Measurements from ENCODE around the gene LMX1A. TPM values are rescaled to one million over a fixed set of nuclear protein-coding genes. Genes with fewer than 3 reads are reported as not detected.

LMX1A gene
- total RNA-seq, 1 donor from 2014 or later: not detected

DNA sequence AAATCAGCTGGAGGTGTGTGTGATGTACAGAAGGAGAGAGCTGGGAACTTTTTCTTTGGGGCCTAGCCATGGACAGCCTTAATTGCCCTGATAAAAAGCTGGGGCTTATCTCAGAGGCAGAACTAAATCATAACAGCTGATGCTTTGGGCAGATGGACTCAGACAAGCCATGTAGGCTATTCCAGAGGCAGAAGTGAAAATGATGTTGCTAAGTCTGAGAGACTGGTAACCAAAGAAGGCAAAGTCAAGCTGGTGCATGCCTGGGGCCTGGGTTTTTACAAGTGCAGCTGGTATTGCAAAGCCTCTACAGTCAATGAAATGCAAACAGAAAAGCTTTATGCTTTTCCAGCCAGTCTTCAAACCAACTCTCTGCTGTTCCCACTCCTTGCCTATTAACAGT, 39.0 kb upstream of the LMX1A start:
- DNase-seq (ENCODE audit: low spot score, unreplicated experiment): no peak
- H3K36me3 Mint-ChIP-seq (ENCODE audit: insufficient read depth): no peaks in the 10 kb centered on the region
- H3K9me3 Mint-ChIP-seq (ENCODE audit: low read depth): no peaks in the 10 kb centered on the region

GRCh38 chr1:165392634-165393571, 36.4 kb upstream of the LMX1A start:
- Mint-ChIP-seq H3K9me3 (ENCODE audit: low read depth) (no peaks in the 10 kb centered on the region), H3K27me3 (peaks cover 50% of the 10 kb centered on the region), H3K4me3 (ENCODE audit: low read depth) (peak overlapping the region; percentile 54), H3K4me1 (ENCODE audit: low read depth) (peaks cover 7% of the 10 kb centered on the region), H3K27ac (no peak overlapping the region), H3K36me3 (ENCODE audit: insufficient read depth) (no peaks in the 10 kb centered on the region)
- DNase-seq (ENCODE audit: low spot score, unreplicated experiment): peak; percentile 63
- TF ChIP-seq, protein P1, sequence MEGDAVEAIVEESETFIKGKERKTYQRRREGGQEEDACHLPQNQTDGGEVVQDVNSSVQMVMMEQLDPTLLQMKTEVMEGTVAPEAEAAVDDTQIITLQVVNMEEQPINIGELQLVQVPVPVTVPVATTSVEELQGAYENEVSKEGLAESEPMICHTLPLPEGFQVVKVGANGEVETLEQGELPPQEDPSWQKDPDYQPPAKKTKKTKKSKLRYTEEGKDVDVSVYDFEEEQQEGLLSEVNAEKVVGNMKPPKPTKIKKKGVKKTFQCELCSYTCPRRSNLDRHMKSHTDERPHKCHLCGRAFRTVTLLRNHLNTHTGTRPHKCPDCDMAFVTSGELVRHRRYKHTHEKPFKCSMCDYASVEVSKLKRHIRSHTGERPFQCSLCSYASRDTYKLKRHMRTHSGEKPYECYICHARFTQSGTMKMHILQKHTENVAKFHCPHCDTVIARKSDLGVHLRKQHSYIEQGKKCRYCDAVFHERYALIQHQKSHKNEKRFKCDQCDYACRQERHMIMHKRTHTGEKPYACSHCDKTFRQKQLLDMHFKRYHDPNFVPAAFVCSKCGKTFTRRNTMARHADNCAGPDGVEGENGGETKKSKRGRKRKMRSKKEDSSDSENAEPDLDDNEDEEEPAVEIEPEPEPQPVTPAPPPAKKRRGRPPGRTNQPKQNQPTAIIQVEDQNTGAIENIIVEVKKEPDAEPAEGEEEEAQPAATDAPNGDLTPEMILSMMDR (IDR thresholded peaks at IDR 0.05; ENCODE audit: unreplicated experiment): peak; percentile 97

More for the DNA sequence above, 39.0 kb upstream of the LMX1A start:
- no peak overlapping the region for H3K4me3 Mint-ChIP-seq (ENCODE audit: low read depth)
- H3K27me3 Mint-ChIP-seq: peaks cover 40% of the 10 kb centered on the region
- H3K4me1 Mint-ChIP-seq (ENCODE audit: low read depth): peaks cover 11% of the 10 kb centered on the region
- TF ChIP-seq, protein P1 (IDR thresholded peaks at IDR 0.05; ENCODE audit: unreplicated experiment): no peak
- H3K27ac Mint-ChIP-seq: no peak overlapping the region

GRCh38 chr1:165389609-165390008, 33.1 kb upstream of the LMX1A start:
- Mint-ChIP-seq H3K9me3 (ENCODE audit: low read depth) (no peaks in the 10 kb centered on the region), H3K4me1 (ENCODE audit: low read depth) (peaks cover 6% of the 10 kb centered on the region), H3K27ac (no peak overlapping the region), H3K27me3 (peaks cover 63% of the 10 kb centered on the region), H3K4me3 (ENCODE audit: low read depth) (no peak overlapping the region), H3K36me3 (ENCODE audit: insufficient read depth) (no peaks in the 10 kb centered on the region)
- DNase-seq (ENCODE audit: low spot score, unreplicated experiment): no peak
- TF ChIP-seq, protein P1 (IDR thresholded peaks at IDR 0.05; ENCODE audit: unreplicated experiment): no peak

DNA sequence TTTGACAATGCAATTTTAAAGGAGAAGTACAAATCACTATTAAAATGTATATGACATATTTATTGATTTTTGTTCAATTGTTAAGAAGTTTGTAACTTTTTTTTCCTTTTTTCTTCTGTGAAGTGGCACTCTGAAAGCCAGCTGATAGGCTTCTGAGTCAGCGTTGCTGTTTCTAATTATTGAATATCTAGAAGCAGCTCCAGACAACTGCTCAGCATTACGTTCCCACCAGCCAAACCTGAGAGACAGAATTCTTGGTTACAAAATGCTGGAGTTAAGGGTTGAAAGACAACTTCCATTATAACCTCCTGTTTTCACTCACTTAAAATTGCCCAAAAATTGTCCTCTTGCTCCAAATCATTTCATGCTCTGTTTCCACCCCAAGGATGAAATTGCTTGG, 31.4 kb upstream of the LMX1A start:
- H3K27ac Mint-ChIP-seq: no peak overlapping the region
- peaks cover 62% of the 10 kb centered on the region for H3K27me3 Mint-ChIP-seq
- H3K36me3 Mint-ChIP-seq (ENCODE audit: insufficient read depth): no peaks in the 10 kb centered on the region
- DNase-seq (ENCODE audit: low spot score, unreplicated experiment): no peak
- H3K4me1 Mint-ChIP-seq (ENCODE audit: low read depth): peaks cover under 1% of the 10 kb centered on the region
- no peaks in the 10 kb centered on the region for H3K9me3 Mint-ChIP-seq (ENCODE audit: low read depth)
- TF ChIP-seq, protein P1 (IDR thresholded peaks at IDR 0.05; ENCODE audit: unreplicated experiment): no peak
- H3K4me3 Mint-ChIP-seq (ENCODE audit: low read depth): no peak overlapping the region

- peaks cover 60% of the 10 kb centered on the region for H3K27me3 Mint-ChIP-seq
Observed at GRCh38 chr1:165387505-165387904, 31.0 kb upstream of the LMX1A start.

More at GRCh38 chr1:165387505-165387904, 31.0 kb upstream of the LMX1A start:
- Mint-ChIP-seq H3K4me3 (ENCODE audit: low read depth) (no peak overlapping the region), H3K36me3 (ENCODE audit: insufficient read depth) (no peaks in the 10 kb centered on the region), H3K4me1 (ENCODE audit: low read depth) (no peaks in the 10 kb centered on the region), H3K27ac (no peak overlapping the region), H3K9me3 (ENCODE audit: low read depth) (no peaks in the 10 kb centered on the region)
- DNase-seq (ENCODE audit: low spot score, unreplicated experiment): no peak
- TF ChIP-seq, protein P1 (IDR thresholded peaks at IDR 0.05; ENCODE audit: unreplicated experiment): no peak

All from progenitor cell of endocrine pancreas (in vitro differentiated cells).